Smooth muscle cell (in vitro differentiated cells): ENCODE measurements around the gene RASL10A. TPM values are rescaled to one million over a fixed set of nuclear protein-coding genes. Genes with fewer than 3 reads are reported as not detected.

Experiments used
- DNase-seq: peaks from one replicate; lab custom pipeline; 2025; ENCODE audit not compliant: unreplicated experiment; lab: John Stamatoyannopoulos, UW
- H2AFZ ChIP-seq: fragments of 200-600 bp; sonication (generic); 2 replicates; pipeline ENCODE4 v1.6.0; 2016; ENCODE audit warnings: antibody characterized with exemption, low read depth, mild to moderate bottlenecking
- H3F3A ChIP-seq: fragments of 200-600 bp; sonication (generic); 2 replicates; pipeline ENCODE4 v1.6.0; 2017; ENCODE audit warnings: antibody characterized with exemption, low read depth
- H3K27ac ChIP-seq: fragments of 200-600 bp; sonication (generic); 2 replicates; pipeline ENCODE4 v1.5.1; 2016; ENCODE audit warnings: low read depth, mild to moderate bottlenecking
- H3K27me3 ChIP-seq: fragments of 200-600 bp; sonication (generic); 2 replicates; pipeline ENCODE4 v1.6.1; 2016; ENCODE audit warnings: low read depth, mild to moderate bottlenecking
- H3K36me3 ChIP-seq: fragments of 200-600 bp; sonication (generic); 2 replicates; pipeline ENCODE4 v1.5.1; 2016; ENCODE audit warnings: low read depth
- H3K4me1 ChIP-seq: fragments of 200-600 bp; sonication (generic); 2 replicates; pipeline ENCODE4 v1.5.1; 2016; ENCODE audit warnings: low read depth
- H3K4me2 ChIP-seq: fragments of 200-600 bp; sonication (generic); 2 replicates; pipeline ENCODE4 v1.6.0; 2016; ENCODE audit warnings: mild to moderate bottlenecking
- H3K4me3 ChIP-seq: fragments of 200-600 bp; sonication (generic); 2 replicates; pipeline ENCODE4 v1.5.1; 2016; ENCODE audit warnings: mild to moderate bottlenecking
- H3K79me2 ChIP-seq: fragments of 200-600 bp; sonication (generic); 2 replicates; pipeline ENCODE4 v1.6.0; 2016; ENCODE audit warnings: low read depth, mild to moderate bottlenecking
- H3K9ac ChIP-seq: fragments of 200-600 bp; sonication (generic); 2 replicates; pipeline ENCODE4 v1.6.0; 2016; ENCODE audit warnings: low read depth
- H3K9me3 ChIP-seq: fragments of 200-600 bp; sonication (generic); replicated peaks from 2 replicates; pipeline ENCODE4 v1.5.1; 2016; ENCODE audit warnings: low read depth
- H4K20me1 ChIP-seq: fragments of 200-600 bp; sonication (generic); 2 replicates; pipeline ENCODE4 v1.6.0; 2016; ENCODE audit warnings: low read depth
- CTCF ChIP-seq: fragments of 200-600 bp; sonication (generic); IDR thresholded peaks from 2 replicates; pipeline ENCODE4 v1.5.1; 2017; ENCODE audit warnings: borderline replicate concordance, mild to moderate bottlenecking, antibody characterized with exemption; ENCODE audit not compliant: insufficient read depth, poor library complexity, severe bottlenecking
- WGBS: methylation state at CpG from one replicate; pipeline ENCODE4 v1.1.7; 2016; ENCODE audit warnings: low lambda C conversion rate; 5-methylcytosine and 5-hydroxymethylcytosine counted together
- polyA plus RNA-seq: library from polyadenylated mRNA; unstranded; fragments of >200 nt; fragmentation: Nextera tagmentation; extraction: Ambion mirVana; gene quantifications from 2 replicates; pipeline ENCODE4 v1.2.1, GENCODE V29; 2016
- total RNA-seq: library from RNA; depleted of rRNA; stranded (reverse); fragments of >200 nt; gene quantifications from 2 replicates; pipeline ENCODE4 v1.2.3, GENCODE V29; 2014

Gene RASL10A
- total and polyA plus RNA-seq, 2 experiments from 2014 or later: not detected

GRCh38 chr22:29308791-29309262 is 6.7 kb downstream of the RASL10A start:
- H3F3A ChIP-seq: no peaks in the 10 kb centered on the region
- no peak overlapping the region for H3K27ac ChIP-seq
- DNase-seq: no peak
- no peak overlapping the region for H3K9ac ChIP-seq
- H3K79me2 ChIP-seq: peaks cover 8% of the 10 kb centered on the region
- no peak overlapping the region for H3K4me2 ChIP-seq
- H2AFZ ChIP-seq: no peak overlapping the region
- H3K4me3 ChIP-seq: no peak overlapping the region
- H3K4me1 ChIP-seq: peaks cover 7% of the 10 kb centered on the region
- TF ChIP-seq CTCF: no peak
- no peaks in the 10 kb centered on the region for H3K9me3 ChIP-seq
- peaks cover 9% of the 10 kb centered on the region for H3K27me3 ChIP-seq
- 82% methylated on average over 13 of the region's 13 CpGs for WGBS
- H4K20me1 ChIP-seq: peaks cover 9% of the 10 kb centered on the region
- no peaks in the 10 kb centered on the region for H3K36me3 ChIP-seq

- H3F3A ChIP-seq: no peaks in the 10 kb centered on the region
- H3K9me3 ChIP-seq: no peaks in the 10 kb centered on the region
- H3K27ac ChIP-seq: no peak overlapping the region
- no peak for TF ChIP-seq CTCF
- H3K4me1 ChIP-seq: peaks cover 7% of the 10 kb centered on the region
- H3K9ac ChIP-seq: no peak overlapping the region
- peak overlapping the region; percentile 89 for H3K4me2 ChIP-seq
- no peak overlapping the region for H2AFZ ChIP-seq
- WGBS: 96% methylated on average over 41 of the region's 50 CpGs
- H4K20me1 ChIP-seq: peaks cover 9% of the 10 kb centered on the region
- peaks cover 4% of the 10 kb centered on the region for H3K27me3 ChIP-seq
- no peaks in the 10 kb centered on the region for H3K36me3 ChIP-seq
- no peak for DNase-seq
- no peak overlapping the region for H3K4me3 ChIP-seq
- peaks cover 8% of the 10 kb centered on the region for H3K79me2 ChIP-seq
Observed at GRCh38 chr22:29308148-29308790, 7.2 kb downstream of the RASL10A start.

- Histone ChIP-seq H3K79me2 (peaks cover 8% of the 10 kb centered on the region), H3K36me3 (no peaks in the 10 kb centered on the region), H3F3A (no peaks in the 10 kb centered on the region), H4K20me1 (peaks cover 9% of the 10 kb centered on the region), H3K4me2 (peak overlapping the region; percentile 89), H3K9ac (peak overlapping the region; percentile 85), H2AFZ (peak overlapping the region; percentile 77), H3K4me1 (peaks cover 7% of the 10 kb centered on the region), H3K27me3 (no peaks in the 10 kb centered on the region), H3K9me3 (no peaks in the 10 kb centered on the region), H3K4me3 (peak overlapping the region; percentile 66), H3K27ac (peak overlapping the region; percentile 79)
- 74% methylated on average over 20 of the region's 20 CpGs for WGBS
- DNase-seq: no peak
- TF ChIP-seq CTCF: no peak
Observed at GRCh38 chr22:29307596-29308147, 7.8 kb downstream of the RASL10A start.
